Heart left ventricle (tissue), 13 donors: ENCODE data around the gene DDC.

Experiments used
- CTCF ChIP-seq, 12 donors: fragments of 200-600 bp; sonication (generic) in 4 of 12; IDR thresholded peaks; one replicate each; pipeline versions ENCODE4 v1.5.0 to v1.8.0; 2018 to 2022; ENCODE audit warnings: antibody characterized with exemption in 12 of 12, mild to moderate bottlenecking in 5 of 12
- POLR2A ChIP-seq, 2 donors: fragments of 450-650 bp; IDR thresholded peaks; one replicate each; pipeline ENCODE4 v1.6.1; 2017; ENCODE audit warnings: antibody characterized with exemption in 2 of 2, mild to moderate bottlenecking in 2 of 2, moderate library complexity in 2 of 2
- donor health status: ischemic (EF 13 %, LVEDD 7.1; RV severe dilation, severe dysfunction).
- donor health status: DM: no; HTN: yes; CAD: no.
- donor health status: DM: no; HTN: no; CAD: no.
- donor health status: ischemic (EF 25% LVEDD 6.9; RV normal size, moderate dysfunction).
- donor health status: ischemic (EF 25% LVEDD 5.7; RV mildly dilated, moderate dysfunction).
- donor health status: ischemic (EF 35%, LVEDD 5.7; RV mildly dilated, moderate dysfunction).
- donor health status: nonischemic (EF 11% LVEDD 7.7; RV severe dilation, severe dysfunction).
- donor health status: DM: yes; HTN: yes; CAD: no.
- donor health status: PGD.
- donor health status: ischemic (EF 29% LVEDD 5.4; RV normal size, mild dysfunction).
- donor health status: nonischemic (EF 23%, LVEDD 6.1; RV moderate dilation, normal function).

GRCh38 chr7:50509459-50509858 is 55.7 kb downstream of the DDC start:
- TF ChIP-seq CTCF (IDR thresholded peaks at IDR 0.05) = no peak
- TF ChIP-seq POLR2A (IDR thresholded peaks at IDR 0.05) = no peak
